ENCODE results near the gene MUC5AC.

- TF ChIP-seq, protein P1, sequence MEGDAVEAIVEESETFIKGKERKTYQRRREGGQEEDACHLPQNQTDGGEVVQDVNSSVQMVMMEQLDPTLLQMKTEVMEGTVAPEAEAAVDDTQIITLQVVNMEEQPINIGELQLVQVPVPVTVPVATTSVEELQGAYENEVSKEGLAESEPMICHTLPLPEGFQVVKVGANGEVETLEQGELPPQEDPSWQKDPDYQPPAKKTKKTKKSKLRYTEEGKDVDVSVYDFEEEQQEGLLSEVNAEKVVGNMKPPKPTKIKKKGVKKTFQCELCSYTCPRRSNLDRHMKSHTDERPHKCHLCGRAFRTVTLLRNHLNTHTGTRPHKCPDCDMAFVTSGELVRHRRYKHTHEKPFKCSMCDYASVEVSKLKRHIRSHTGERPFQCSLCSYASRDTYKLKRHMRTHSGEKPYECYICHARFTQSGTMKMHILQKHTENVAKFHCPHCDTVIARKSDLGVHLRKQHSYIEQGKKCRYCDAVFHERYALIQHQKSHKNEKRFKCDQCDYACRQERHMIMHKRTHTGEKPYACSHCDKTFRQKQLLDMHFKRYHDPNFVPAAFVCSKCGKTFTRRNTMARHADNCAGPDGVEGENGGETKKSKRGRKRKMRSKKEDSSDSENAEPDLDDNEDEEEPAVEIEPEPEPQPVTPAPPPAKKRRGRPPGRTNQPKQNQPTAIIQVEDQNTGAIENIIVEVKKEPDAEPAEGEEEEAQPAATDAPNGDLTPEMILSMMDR (IDR thresholded peaks at IDR 0.05): no peak
- TF ChIP-seq POLR2A (IDR thresholded peaks at IDR 0.05): no peak
- no peak for TF ChIP-seq POLR2AphosphoS5 (IDR thresholded peaks at IDR 0.05)
- TF ChIP-seq EP300 (IDR thresholded peaks at IDR 0.05; ENCODE audit: low read depth): no peak
These were observed 7.6 kb upstream of the MUC5AC start for GRCh38 chr11:1150116-1150515.

Data from transverse colon (tissue), 4 donors.